ENCODE results near the gene JAML. TPM values are rescaled to one million over a fixed set of nuclear protein-coding genes. Genes with fewer than 3 reads are reported as not detected.
"Not testable (repeated sequence)": the region's sequence is repeated elsewhere in the genome, so short reads cannot be mapped to it uniquely, and the experiment has no call there.

JAML gene
- polyA plus RNA-seq, 1 donor from 2014 or later, result 5.9 TPM

DNA sequence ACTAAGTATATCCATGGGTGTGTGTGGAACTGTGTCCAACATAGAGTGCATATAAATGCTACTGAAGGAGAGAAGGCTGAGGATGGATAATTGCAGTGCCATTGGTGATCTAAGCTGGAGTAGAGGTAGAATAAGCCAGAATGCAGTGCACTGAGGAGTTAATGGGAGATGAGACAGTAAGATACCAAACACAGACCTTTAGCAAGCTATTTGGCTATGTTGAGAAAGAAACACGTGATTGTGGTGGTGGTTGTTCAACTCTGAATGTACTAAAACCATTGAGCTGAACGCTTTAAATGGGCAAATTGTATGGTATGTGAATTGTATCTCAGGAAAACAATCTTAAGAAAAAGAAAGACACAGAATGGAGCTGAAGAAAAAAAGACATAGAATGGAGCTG lies 22.8 kb downstream of the JAML start:
- Mint-ChIP-seq H3K27me3 (peaks cover 10% of the 10 kb centered on the region), H3K27ac (no peak overlapping the region), H3K9me3 (no peaks in the 10 kb centered on the region), H3K36me3 (no peaks in the 10 kb centered on the region), H3K4me1 (peaks cover 3 to 11% (median 9%) of the 10 kb centered on the region in 3 donors), H3K4me3 (no peak overlapping the region)

DNA sequence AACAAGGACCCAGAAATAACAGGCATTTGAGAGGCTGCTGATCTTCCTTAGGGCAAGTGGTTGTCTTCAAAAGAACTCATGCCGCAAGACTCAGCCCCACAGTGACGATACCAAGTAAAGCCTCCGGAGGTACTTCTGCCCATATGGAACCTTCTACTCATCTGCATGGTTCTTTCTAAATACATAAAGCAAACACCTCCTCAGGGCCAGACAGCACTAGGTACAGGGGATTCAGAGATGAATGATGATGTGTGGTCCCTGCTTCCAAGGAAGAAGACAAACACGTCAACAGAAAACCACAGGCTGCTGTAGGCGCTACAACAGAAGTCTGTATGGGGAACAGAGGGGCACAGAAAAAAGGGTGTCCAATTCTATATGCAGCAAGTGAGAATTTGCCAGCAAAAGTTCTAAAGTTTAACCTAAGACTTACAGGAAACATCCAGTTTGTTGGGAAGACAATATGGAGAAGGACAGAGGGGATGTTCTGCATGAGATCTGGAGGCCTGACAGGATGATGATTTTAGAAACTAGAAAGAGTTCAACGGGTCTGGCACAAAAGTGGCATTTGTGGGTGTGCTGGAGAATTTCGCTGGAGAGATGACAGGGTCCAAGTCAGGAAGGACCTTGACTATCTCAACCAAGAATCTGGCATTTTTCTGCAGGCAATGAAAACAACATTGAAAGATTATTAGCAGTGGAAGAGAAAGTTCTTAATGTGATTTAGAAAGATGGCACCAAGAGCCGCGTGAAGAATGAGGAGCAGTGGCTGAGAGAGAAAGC lies 23.7 kb downstream of the JAML start:
- Mint-ChIP-seq H3K27me3 (peaks cover 8% of the 10 kb centered on the region), H3K36me3 (no peaks in the 10 kb centered on the region), H3K4me3 (no peak overlapping the region), H3K9me3 (no peaks in the 10 kb centered on the region), H3K4me1 (peaks cover 1 to 4% (median 1%) of the 10 kb centered on the region in 3 donors), H3K27ac (no peak overlapping the region)

DNA sequence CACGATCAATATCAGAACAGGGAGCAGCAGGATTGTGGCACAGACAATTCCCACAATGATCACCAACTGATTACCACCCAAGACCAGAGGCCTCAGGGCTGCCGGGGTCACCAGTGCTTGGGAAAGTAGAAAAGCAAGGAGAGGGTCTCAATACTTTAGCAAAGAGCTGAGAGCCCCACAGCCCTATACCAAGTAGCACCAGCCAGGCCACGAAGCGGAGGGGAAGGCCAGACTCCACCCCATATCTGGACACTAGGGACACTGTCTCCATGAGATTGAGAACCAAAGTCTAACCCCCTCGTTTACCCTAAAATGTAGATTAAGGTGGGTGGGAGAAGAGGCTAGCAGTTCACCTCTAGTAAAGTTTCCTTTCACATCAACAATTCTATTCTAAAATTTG lies 24.3 kb downstream of the JAML start:
- Mint-ChIP-seq H3K4me3 (no peak overlapping the region), H3K9me3 (no peaks in the 10 kb centered on the region), H3K4me1 (peaks cover 0 to 2% (median 0%) of the 10 kb centered on the region in 3 donors), H3K27ac (no peak overlapping the region), H3K36me3 (no peaks in the 10 kb centered on the region), H3K27me3 (peaks cover 7% of the 10 kb centered on the region)

DNA sequence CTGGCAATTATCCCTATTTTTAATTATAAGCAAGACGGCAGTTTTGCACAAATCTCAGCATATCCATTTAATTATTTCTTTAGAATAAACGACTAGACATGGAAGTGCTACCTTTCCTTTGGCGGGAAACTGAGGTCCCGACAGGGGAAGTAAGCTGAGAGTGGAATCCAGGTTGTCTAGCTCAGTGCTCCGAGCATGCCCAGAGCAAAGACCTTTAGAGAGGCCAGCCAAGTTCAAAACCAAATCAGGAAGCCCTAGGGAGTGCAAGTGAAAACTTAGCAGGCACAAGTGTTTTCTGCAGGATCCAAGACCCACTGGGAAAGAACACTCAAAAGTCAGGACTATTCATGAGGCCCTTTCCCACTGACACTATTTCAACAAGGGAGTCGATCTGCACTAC lies 25.7 kb downstream of the JAML start:
- Mint-ChIP-seq H3K4me3 (no peak overlapping the region), H3K27ac (peak overlapping the region in 1 of 3 donors; percentile 41), H3K27me3 (peaks cover 7% of the 10 kb centered on the region), H3K4me1 (peaks cover 0 to 2% (median 0%) of the 10 kb centered on the region in 3 donors), H3K36me3 (no peaks in the 10 kb centered on the region), H3K9me3 (no peaks in the 10 kb centered on the region)

DNA sequence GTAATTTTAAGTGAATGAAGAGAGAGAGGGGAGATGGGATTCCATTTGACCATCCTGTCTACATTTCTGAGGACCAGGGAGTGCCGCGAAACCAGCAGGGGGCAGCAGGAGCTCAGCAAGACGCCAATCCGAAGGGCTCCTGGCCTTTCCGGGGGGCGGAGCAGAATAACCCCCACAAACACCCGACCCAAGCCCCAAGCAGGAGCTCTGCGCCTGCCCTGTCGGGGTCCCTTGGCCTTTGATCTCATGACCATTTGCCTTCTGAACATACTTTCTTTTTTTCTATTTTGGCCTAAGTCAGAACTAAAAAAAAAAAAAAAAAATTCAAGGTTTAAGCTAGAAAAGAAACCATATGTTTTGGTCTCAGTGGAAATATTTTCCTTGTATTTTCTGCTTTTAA lies 26.4 kb downstream of the JAML start:
- H3K4me3 Mint-ChIP-seq, result peak overlapping the region in 2 of 4 donors; percentile 32 to 85
- H3K36me3 Mint-ChIP-seq, result no peaks in the 10 kb centered on the region
- H3K4me1 Mint-ChIP-seq, result peaks cover 0 to 2% (median 0%) of the 10 kb centered on the region in 3 donors
- H3K27me3 Mint-ChIP-seq, result peaks cover 7% of the 10 kb centered on the region
- H3K9me3 Mint-ChIP-seq, result peaks cover 0 to under 1% (median 0%) of the 10 kb centered on the region in 3 donors
- peak overlapping the region in 1 of 3 donors; percentile 41 for H3K27ac Mint-ChIP-seq

DNA sequence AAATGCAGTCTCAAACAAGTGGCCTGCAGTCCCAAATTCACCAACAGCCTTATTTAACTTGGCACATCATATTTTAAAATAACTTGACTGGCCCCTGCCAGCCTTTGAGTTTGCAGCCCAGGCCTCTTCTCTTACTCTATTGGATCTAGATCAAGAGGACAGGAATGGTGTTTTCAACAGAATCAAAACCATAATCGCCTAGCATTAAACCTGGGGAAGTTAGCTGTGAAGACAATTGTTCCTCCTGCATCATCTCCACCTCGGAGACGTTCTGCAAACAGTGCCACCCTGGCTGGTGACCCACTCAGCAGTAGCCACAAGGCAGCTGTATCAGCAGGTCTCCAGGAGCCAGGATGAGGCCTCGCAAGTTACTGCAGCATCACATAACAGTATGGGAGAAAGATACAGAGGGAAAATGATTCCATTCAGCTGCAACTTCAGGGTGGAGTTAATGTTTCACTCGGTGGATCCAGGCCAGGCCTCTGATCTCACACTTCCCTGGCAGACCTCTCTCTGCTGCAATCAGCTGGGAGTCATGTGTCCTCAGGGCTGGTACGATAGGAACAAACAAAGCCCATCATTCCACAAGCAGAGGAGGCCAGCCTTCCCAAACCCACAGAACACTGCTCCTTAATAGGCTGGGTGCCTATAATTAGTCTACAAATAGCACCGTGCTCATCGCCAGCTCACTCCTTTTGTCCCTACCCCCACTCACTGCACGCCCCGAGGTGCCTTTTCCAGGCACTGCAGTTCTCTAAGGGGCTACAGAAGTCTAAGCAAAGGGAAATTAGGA lies 29.8 kb downstream of the JAML start:
- peaks cover 2 to 9% (median 4%) of the 10 kb centered on the region in 3 donors for H3K9me3 Mint-ChIP-seq
- H3K4me1 Mint-ChIP-seq, result peaks cover 0 to 2% (median 0%) of the 10 kb centered on the region in 3 donors
- H3K36me3 Mint-ChIP-seq, result no peaks in the 10 kb centered on the region
- H3K27me3 Mint-ChIP-seq, result peaks cover 7% of the 10 kb centered on the region
- H3K27ac Mint-ChIP-seq, result peak overlapping the region in 1 of 3 donors; percentile 64
- H3K4me3 Mint-ChIP-seq, result no peak overlapping the region

DNA sequence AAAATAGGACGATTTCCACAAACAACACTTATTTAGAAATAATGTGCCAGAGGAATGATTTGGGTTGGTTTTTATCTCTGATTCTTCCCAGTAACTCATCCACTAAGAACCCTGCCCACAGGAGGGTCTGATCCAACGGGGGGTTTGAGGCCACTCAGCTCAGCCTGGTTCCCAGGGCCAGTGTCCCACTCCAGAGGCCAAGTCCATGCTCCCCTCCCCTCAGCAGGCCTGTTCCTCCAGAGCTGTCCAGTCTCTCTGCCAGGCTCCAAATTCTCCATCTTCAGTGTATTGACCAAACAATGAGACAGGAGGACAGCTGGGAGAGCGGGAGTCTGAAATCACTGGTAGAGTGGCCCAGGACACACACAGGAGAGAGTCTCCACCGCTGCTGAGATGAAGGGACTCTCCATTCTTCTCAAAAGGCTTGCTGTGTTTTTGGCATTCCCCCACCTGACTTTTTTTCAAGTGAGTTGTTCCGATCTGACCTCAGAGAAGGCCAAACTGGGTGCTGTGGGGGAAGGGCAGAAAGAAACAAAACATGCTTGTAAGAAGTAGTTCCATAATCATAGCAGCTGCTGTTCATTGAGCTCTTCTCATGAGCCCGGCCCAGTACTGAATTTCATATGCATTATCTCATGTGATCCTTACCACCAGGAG lies 30.8 kb downstream of the JAML start:
- H3K36me3 Mint-ChIP-seq, result no peaks in the 10 kb centered on the region
- H3K4me1 Mint-ChIP-seq, result peaks cover 0 to 2% (median 0%) of the 10 kb centered on the region in 3 donors

DNA sequence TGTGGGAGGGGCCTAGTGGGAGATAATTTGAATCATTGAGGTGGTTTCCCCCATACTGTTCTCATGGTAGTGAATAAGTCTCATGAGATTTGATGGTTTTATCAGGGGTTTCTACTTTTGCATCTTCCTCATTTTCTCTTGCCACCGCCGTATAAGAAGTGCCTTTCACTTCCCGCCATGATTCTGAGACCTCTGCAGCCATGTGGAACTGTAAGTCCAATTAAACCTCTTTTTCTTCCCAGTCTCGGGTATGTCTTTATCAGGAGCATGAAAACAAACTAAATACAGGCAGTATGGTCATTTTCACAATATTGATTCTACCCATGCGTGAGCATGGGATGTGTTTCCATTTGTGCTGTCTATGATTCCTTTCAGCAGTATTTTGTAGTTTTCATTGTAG lies 32.0 kb downstream of the JAML start:
- H3K27ac Mint-ChIP-seq, H3K4me1 Mint-ChIP-seq, H3K36me3 Mint-ChIP-seq, H3K4me3 Mint-ChIP-seq: not testable (repeated sequence)
- H3K9me3 Mint-ChIP-seq, result peaks cover 2 to 13% (median 4%) of the 10 kb centered on the region in 3 donors
- peaks cover 17% of the 10 kb centered on the region for H3K27me3 Mint-ChIP-seq

More for the DNA sequence above, 30.8 kb downstream of the JAML start:
- Mint-ChIP-seq H3K27me3 (peaks cover 12% of the 10 kb centered on the region), H3K27ac (no peak overlapping the region), H3K4me3 (no peak overlapping the region), H3K9me3 (peaks cover 2 to 9% (median 4%) of the 10 kb centered on the region in 3 donors)

DNA sequence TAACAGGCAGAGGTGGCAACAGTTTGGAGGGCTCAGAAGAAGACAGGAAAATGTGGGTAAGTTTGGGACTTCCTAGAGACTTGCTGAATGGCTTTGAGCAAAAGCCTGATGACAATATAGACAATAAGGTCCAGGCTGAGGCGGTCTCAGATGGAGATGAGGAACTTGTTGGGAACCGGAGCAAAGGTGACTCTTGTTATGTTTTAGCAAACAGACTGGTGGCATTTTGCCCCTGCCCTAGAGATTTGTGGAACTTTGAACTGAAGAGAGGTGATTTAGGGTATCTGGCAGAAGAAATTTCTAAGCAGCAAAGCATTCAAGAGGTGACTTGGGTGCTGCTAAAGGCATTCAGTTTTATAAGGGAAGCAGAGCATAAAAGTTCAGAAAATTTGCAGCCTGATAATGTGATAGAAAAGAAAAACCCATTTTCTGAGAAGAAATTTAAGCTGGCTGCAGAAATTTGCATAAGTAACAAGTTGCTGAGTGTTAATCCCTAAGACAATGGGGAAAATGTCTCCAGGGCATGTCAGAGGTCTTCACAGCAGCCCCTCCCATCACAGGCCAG lies 33.8 kb downstream of the JAML start:
- Mint-ChIP-seq H3K9me3 (peaks cover 2 to 13% (median 4%) of the 10 kb centered on the region in 3 donors), H3K27me3 (peaks cover 15% of the 10 kb centered on the region), H3K4me3 (peak overlapping the region in 1 of 4 donors; percentile 43)
- H3K27ac Mint-ChIP-seq, H3K36me3 Mint-ChIP-seq, H3K4me1 Mint-ChIP-seq: not testable (repeated sequence)

DNA sequence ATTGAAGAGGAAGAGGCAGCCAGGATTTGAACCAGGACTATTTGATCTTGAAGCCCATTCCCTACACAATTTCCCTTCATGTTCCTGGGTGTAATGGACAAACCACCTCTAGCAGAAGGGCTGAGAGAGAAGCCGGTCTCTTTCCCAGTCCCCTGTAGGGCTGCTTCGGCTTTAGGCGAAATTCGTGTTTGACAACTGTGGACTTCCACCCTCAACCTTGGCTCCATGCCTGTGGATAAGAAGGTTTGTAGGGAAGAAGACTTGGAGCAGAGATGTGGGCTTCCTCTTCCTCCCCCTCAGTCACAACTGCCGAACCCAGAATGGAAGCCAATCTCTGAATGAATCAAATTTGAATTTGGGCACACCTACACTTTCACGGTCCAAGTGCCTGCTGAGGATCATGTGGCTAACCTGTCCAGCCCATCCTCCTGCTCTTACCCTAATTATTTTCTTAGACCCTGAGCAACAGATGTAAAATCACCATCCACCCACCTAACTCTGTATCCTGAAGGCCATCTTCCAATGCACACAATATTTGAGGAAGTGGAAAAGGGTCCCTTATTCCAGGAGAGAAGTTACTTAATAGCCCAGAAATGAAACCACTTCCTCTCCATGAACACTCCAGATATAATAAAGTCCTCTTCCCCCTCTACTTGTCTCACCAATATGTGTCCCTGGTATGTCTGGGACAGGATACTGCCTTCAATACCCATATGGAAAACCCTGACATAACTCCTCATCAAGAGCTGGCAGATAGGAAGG lies 38.3 kb downstream of the JAML start:
- Mint-ChIP-seq H3K27me3 (peaks cover 16% of the 10 kb centered on the region), H3K4me1 (no peaks in the 10 kb centered on the region), H3K36me3 (no peaks in the 10 kb centered on the region), H3K4me3 (no peak overlapping the region), H3K9me3 (peaks cover 0 to 7% (median 0%) of the 10 kb centered on the region in 3 donors), H3K27ac (no peak overlapping the region)

DNA sequence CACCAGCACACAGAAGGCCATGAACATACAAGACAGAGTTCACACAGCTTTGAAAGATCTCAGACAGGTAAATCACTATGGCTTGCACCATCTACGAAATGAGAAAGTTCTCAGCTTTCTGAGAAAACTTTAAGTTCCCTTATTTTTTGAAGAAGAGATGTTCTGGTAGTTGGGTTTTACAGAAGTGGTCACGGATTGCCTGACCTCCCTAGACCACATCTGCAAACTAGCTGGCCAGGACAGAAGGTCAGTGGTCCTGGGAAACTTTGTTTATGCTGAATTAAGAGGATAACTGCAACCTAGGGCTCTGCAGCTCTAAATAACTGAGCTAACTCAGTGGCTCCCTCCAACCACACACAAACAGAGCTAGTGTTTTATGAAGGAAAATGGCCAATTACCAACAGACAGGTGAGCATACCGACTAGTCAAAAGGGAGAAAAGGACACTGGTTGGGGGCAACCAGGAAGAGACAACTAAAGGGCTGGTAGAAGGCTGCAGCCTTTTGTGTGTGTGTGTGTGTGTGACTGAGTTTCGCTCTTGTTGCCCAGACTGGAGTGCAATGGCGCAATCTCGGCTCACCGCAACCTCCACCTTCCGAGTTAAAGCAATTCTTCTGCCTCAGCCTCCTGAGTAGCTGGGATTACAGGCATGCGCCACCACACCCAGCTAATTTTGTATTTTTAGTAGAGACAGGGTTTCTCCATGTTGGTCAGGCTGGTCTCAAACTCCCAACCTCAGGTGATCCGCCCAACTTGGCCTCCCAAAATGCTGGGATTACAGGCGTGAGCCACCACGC lies 39.8 kb downstream of the JAML start:
- H3K36me3 Mint-ChIP-seq, result no peaks in the 10 kb centered on the region
- H3K9me3 Mint-ChIP-seq, result peaks cover 0 to 4% (median 0%) of the 10 kb centered on the region in 3 donors
- H3K4me3 Mint-ChIP-seq, result no peak overlapping the region
- peaks cover 21% of the 10 kb centered on the region for H3K27me3 Mint-ChIP-seq
- no peaks in the 10 kb centered on the region for H3K4me1 Mint-ChIP-seq
- H3K27ac Mint-ChIP-seq, result no peak overlapping the region

DNA sequence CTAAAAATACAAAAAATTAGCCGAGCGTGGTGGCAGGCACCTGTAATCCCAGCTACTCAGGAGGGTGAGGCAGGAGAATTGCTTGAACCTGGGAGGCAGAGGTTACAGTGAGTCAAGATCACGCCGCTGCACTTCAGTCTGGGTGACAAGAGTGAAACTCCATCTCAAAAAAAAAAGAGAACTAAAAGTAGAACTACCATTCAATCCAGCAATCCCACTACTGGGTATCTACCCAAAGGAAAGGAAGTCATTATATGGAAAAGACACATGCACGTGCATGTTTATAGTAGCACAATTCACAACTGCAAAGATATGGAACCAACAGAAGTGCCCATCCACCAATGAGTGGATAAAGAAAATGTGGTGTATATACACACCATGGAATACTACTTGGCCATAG lies 41.1 kb downstream of the JAML start:
- H3K9me3 Mint-ChIP-seq, H3K36me3 Mint-ChIP-seq, H3K27ac Mint-ChIP-seq, H3K4me3 Mint-ChIP-seq, H3K4me1 Mint-ChIP-seq: not testable (repeated sequence)
- H3K27me3 Mint-ChIP-seq, result peaks cover 15% of the 10 kb centered on the region

DNA sequence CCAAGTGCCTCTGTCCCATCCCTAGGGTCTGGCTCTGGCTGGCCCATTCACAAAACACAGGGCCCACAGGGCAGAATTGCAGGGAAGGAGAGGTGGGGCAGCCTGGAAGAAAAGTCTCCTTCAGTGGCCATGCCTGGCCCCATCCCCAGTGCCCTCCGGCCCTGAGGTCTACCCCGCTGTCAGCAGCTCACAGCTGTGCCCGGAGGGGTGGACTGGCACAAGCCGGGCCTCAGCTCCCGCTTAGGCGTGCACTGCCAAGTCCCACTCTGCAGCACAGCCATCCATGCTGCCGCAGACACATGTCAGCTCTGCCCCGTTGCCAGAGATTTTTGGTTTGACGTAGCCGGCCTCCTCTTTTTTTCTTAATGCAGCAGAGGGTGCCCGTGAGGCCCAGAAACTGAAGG lies 44.5 kb downstream of the JAML start:
- H3K4me3 Mint-ChIP-seq, result no peak overlapping the region
- H3K27ac Mint-ChIP-seq, result no peak overlapping the region
- peaks cover 0 to 2% (median 0%) of the 10 kb centered on the region in 3 donors for H3K4me1 Mint-ChIP-seq
- no peaks in the 10 kb centered on the region for H3K9me3 Mint-ChIP-seq
- peaks cover 9% of the 10 kb centered on the region for H3K27me3 Mint-ChIP-seq
- H3K36me3 Mint-ChIP-seq, result no peaks in the 10 kb centered on the region

DNA sequence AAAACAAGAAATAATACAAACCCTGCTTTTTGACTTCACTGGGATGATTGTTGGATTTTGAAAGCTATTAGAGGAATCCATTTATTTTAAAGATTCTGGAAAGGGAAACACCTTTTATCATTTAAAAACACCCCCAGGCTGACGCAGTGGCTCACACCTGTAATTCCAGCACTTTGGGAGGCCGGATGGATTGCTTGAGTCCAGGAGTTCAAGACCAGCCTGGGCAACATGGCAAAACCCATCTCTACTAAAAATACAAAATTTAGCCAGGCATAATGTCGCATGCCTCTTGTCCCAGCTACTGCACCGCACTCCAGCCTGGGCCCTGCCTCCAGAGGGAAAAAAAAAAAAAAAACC lies 48.1 kb downstream of the JAML start:
- Mint-ChIP-seq H3K4me1 (peaks cover 0 to 4% (median under 1%) of the 10 kb centered on the region in 3 donors), H3K27me3 (peaks cover 15% of the 10 kb centered on the region), H3K27ac (no peak overlapping the region), H3K4me3 (no peak overlapping the region), H3K36me3 (no peaks in the 10 kb centered on the region), H3K9me3 (no peaks in the 10 kb centered on the region)

Measured in IgD-negative memory B cell (primary cell).